Measurements from ENCODE around the gene CCDC146. TPM values are rescaled to one million over a fixed set of nuclear protein-coding genes. Genes with fewer than 3 reads are reported as not detected.

CCDC146 gene
- polyA plus RNA-seq, 1 of the 3 experiments (the other 2 are of a cell fraction): 2.7 TPM

- TF ChIP-seq RFX5 (IDR thresholded peaks at IDR 0.05; ENCODE audit: low read length) (no peak), ELF1 (IDR thresholded peaks at IDR 0.05) (no peak), NFIC (IDR thresholded peaks at IDR 0.05; ENCODE audit: borderline replicate concordance) (no peak), CHD2 (IDR thresholded peaks at IDR 0.05; ENCODE audit: low read length, partially characterized antibody) (no peak), EZH2phosphoT487 (IDR thresholded peaks at IDR 0.05; ENCODE audit: borderline replicate concordance, low read depth) (no peak), TCF12 (IDR thresholded peaks at IDR 0.05) (no peak), GABPA (IDR thresholded peaks at IDR 0.05; ENCODE audit: low read depth) (no peak), FOSL2 (IDR thresholded peaks at IDR 0.05; ENCODE audit: borderline replicate concordance, low read depth) (no peak), SIN3A (IDR thresholded peaks at IDR 0.05; ENCODE audit: borderline replicate concordance, low read depth, low read length) (no peak), RXRA (IDR thresholded peaks at IDR 0.05; ENCODE audit: borderline replicate concordance, low read depth) (no peak)
- TF ChIP-seq, protein P1, sequence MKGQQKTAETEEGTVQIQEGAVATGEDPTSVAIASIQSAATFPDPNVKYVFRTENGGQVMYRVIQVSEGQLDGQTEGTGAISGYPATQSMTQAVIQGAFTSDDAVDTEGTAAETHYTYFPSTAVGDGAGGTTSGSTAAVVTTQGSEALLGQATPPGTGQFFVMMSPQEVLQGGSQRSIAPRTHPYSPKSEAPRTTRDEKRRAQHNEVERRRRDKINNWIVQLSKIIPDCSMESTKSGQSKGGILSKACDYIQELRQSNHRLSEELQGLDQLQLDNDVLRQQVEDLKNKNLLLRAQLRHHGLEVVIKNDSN (IDR thresholded peaks at IDR 0.05; ENCODE audit: borderline replicate concordance, low read depth): no peak
- TF ChIP-seq, protein P2, sequence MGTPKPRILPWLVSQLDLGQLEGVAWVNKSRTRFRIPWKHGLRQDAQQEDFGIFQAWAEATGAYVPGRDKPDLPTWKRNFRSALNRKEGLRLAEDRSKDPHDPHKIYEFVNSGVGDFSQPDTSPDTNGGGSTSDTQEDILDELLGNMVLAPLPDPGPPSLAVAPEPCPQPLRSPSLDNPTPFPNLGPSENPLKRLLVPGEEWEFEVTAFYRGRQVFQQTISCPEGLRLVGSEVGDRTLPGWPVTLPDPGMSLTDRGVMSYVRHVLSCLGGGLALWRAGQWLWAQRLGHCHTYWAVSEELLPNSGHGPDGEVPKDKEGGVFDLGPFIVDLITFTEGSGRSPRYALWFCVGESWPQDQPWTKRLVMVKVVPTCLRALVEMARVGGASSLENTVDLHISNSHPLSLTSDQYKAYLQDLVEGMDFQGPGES (IDR thresholded peaks at IDR 0.05; ENCODE audit: low read depth, low read length): no peak
- TF ChIP-seq, protein P3, sequence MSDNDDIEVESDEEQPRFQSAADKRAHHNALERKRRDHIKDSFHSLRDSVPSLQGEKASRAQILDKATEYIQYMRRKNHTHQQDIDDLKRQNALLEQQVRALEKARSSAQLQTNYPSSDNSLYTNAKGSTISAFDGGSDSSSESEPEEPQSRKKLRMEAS (IDR thresholded peaks at IDR 0.05; ENCODE audit: low read depth): no peak
These were observed 132.0 kb downstream of the CCDC146 start (continued) for GRCh38 chr7:77254429-77254828.

- POLR2A ChIA-PET: no interaction called here
- H3K4me3 ChIP-seq (ENCODE audit: low read depth in 2 of 2, low read length in 1 of 2): no peak overlapping the region
- H3K4me1 ChIP-seq (ENCODE audit: control insufficient read depth in 1 of 2, insufficient read depth in 2 of 2, low read depth in 1 of 2, low read length in 1 of 2): peaks cover 0 to 4% of the 10 kb centered on the region in 2 experiments; a peak in 1 of 4 replicates
- no peak for DNase-seq
- H3F3A ChIP-seq (replicated peaks; ENCODE audit: insufficient read depth): no peaks in the 10 kb centered on the region
- no peaks in the 10 kb centered on the region for H4K20me1 ChIP-seq (ENCODE audit: insufficient read depth)
- H3K9ac ChIP-seq: no peak overlapping the region
- H3K27ac ChIP-seq (ENCODE audit: low read depth in 2 of 2, low read length in 1 of 2): no peak overlapping the region
- no peaks in the 10 kb centered on the region for H3K79me2 ChIP-seq (ENCODE audit: insufficient read depth)
- 58% methylated on average over 2 of the region's 2 CpGs for WGBS (ENCODE audit: low lambda C conversion rate)
- CTCF ChIA-PET: interaction anchor here (0.5 to 1.7 kb wide), 7 partner anchors 8 to 77 kb away, joined by 3 to 8 read pairs (median 3); no protein-coding TSS in a partner anchor
- no peak overlapping the region for H3K4me2 ChIP-seq
- H3K36me3 ChIP-seq (replicated peaks in 1 of 2; ENCODE audit: control insufficient read depth in 1 of 2, insufficient read depth in 2 of 2, low read length in 1 of 2): no peaks in the 10 kb centered on the region
- no peak overlapping the region for H2AFZ ChIP-seq (ENCODE audit: low read depth)
- H3K9me3 ChIP-seq: no peaks in the 10 kb centered on the region
- H3K27me3 ChIP-seq (ENCODE audit: insufficient read depth): no peaks in the 10 kb centered on the region
- H3K9me2 ChIP-seq: no peaks in the 10 kb centered on the region
- TF ChIP-seq TEAD4 (IDR thresholded peaks at IDR 0.05; ENCODE audit: borderline replicate concordance, insufficient read depth) (no peak), EZH2phosphoT487 (IDR thresholded peaks at IDR 0.05; ENCODE audit: borderline replicate concordance, low read depth) (no peak), CHD2 (IDR thresholded peaks at IDR 0.05; ENCODE audit: low read length, partially characterized antibody) (no peak), EP300 (IDR thresholded peaks at IDR 0.05; ENCODE audit: borderline replicate concordance in 1 of 2, low read depth in 1 of 2, low read length in 1 of 2) (no peak), YY1 (IDR thresholded peaks at IDR 0.05; ENCODE audit: low read depth) (no peak), NRF1 (IDR thresholded peaks at IDR 0.05; ENCODE audit: low read depth, low read length) (no peak), MXI1 (IDR thresholded peaks at IDR 0.05; ENCODE audit: low read depth, low read length) (no peak), REST (IDR thresholded peaks at IDR 0.05; ENCODE audit: low read depth, low read length) (no peak), RAD21 (IDR thresholded peaks at IDR 0.05; ENCODE audit: low read length) (no peak), FOXM1 (IDR thresholded peaks at IDR 0.05; ENCODE audit: low read depth) (no peak), GABPA (IDR thresholded peaks at IDR 0.05; ENCODE audit: low read depth) (no peak), ZBTB33 (IDR thresholded peaks at IDR 0.05; ENCODE audit: borderline replicate concordance, low read depth) (no peak)
- TF ChIP-seq, protein P4, sequence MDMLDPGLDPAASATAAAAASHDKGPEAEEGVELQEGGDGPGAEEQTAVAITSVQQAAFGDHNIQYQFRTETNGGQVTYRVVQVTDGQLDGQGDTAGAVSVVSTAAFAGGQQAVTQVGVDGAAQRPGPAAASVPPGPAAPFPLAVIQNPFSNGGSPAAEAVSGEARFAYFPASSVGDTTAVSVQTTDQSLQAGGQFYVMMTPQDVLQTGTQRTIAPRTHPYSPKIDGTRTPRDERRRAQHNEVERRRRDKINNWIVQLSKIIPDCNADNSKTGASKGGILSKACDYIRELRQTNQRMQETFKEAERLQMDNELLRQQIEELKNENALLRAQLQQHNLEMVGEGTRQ (IDR thresholded peaks at IDR 0.05; ENCODE audit: borderline replicate concordance, low read depth, low read length): no peak
- TF ChIP-seq, protein P3 (IDR thresholded peaks at IDR 0.05; ENCODE audit: low read depth): no peak
These were observed 132.5 kb downstream of the CCDC146 start for GRCh38 chr7:77254915-77255314.
